SK-N-SH treated with all-trans-retinoic acid at 6 μM for 48 hours (cell line): ENCODE results near the gene MSRB3.

ENCODE experiments used
- ARNTL ChIP-seq: fragments of 450-650 bp; formaldehyde crosslinking; IDR thresholded peaks from 2 replicates; pipeline ENCODE4 v1.5.0; 2020; ENCODE audit warnings: low read depth, mild to moderate bottlenecking, moderate library complexity, borderline replicate concordance
- CSRNP3 ChIP-seq: fragments of 250-450 bp; sonication (Bioruptor Pico); IDR thresholded peaks from 2 replicates; pipeline ENCODE4 v1.5.1; 2021; ENCODE audit warnings: mild to moderate bottlenecking, moderate library complexity
- ESRRG ChIP-seq: fragments of 250-450 bp; sonication (Bioruptor Pico); IDR thresholded peaks from 2 replicates; pipeline ENCODE4 v1.6.1; 2021; ENCODE audit warnings: mild to moderate bottlenecking
- GLIS3 ChIP-seq: fragments of 250-450 bp; sonication (Bioruptor Pico); IDR thresholded peaks from 2 replicates; pipeline ENCODE4 v1.5.0; 2020; ENCODE audit warnings: mild to moderate bottlenecking, moderate library complexity
- ISL1 ChIP-seq: fragments of 250-450 bp; sonication (Bioruptor Pico); IDR thresholded peaks from 2 replicates; pipeline ENCODE4 v2.1.2; 2022; ENCODE audit warnings: mild to moderate bottlenecking, moderate library complexity
- OSR1 ChIP-seq: fragments of 250-450 bp; sonication (Bioruptor Pico); IDR thresholded peaks from 2 replicates; pipeline ENCODE4 v1.8.0; 2022; ENCODE audit warnings: moderate library complexity, mild to moderate bottlenecking, inconsistent platforms
- POU6F1 ChIP-seq: fragments of 250-450 bp; sonication (Bioruptor Pico); IDR thresholded peaks from 2 replicates; pipeline ENCODE4 v1.8.0; 2021; ENCODE audit warnings: low read depth, mild to moderate bottlenecking, moderate library complexity, borderline replicate concordance
- RARB ChIP-seq: fragments of 250-450 bp; sonication (Bioruptor Pico); IDR thresholded peaks from 2 replicates; pipeline ENCODE4 v1.8.0; 2021; ENCODE audit warnings: mild to moderate bottlenecking, moderate library complexity
- TSHZ2 ChIP-seq: fragments of 250-450 bp; sonication (Bioruptor Pico); IDR thresholded peaks from 2 replicates; pipeline ENCODE4 v1.5.0; 2020; ENCODE audit warnings: mild to moderate bottlenecking, moderate library complexity
- ZC3H10 ChIP-seq: fragments of 250-450 bp; sonication (Bioruptor Pico); IDR thresholded peaks from 2 replicates; pipeline ENCODE4 v1.5.1; 2021; ENCODE audit warnings: mild to moderate bottlenecking, moderate library complexity
- ZFP30 ChIP-seq: fragments of 450-650 bp; formaldehyde crosslinking; IDR thresholded peaks from 2 replicates; pipeline ENCODE4 v1.5.0; 2022; ENCODE audit warnings: mild to moderate bottlenecking, moderate library complexity
- ZNF8 ChIP-seq: fragments of 450-650 bp; formaldehyde crosslinking; IDR thresholded peaks from 2 replicates; pipeline ENCODE4 v1.5.0; 2020; ENCODE audit warnings: mild to moderate bottlenecking, moderate library complexity

- no peak for TF ChIP-seq POU6F1 (CRISPR knock-in tag)
- TF ChIP-seq GLIS3 (CRISPR knock-in tag): no peak
- TF ChIP-seq CSRNP3: no peak
- no peak for TF ChIP-seq TSHZ2 (CRISPR knock-in tag)
- no peak for TF ChIP-seq ZFP30 (CRISPR knock-in tag)
- no peak for TF ChIP-seq ARNTL (CRISPR knock-in tag)
- TF ChIP-seq OSR1 (CRISPR knock-in tag): no peak
- no peak for TF ChIP-seq ESRRG (CRISPR knock-in tag)
- no peak for TF ChIP-seq ZNF8 (CRISPR knock-in tag)
- TF ChIP-seq ISL1 (CRISPR knock-in tag): no peak
- no peak for TF ChIP-seq ZC3H10 (CRISPR knock-in tag)
- no peak for TF ChIP-seq RARB (CRISPR knock-in tag)
Measured at GRCh38 chr12:65465766-65466547, 187.5 kb downstream of the MSRB3 start.
